Liver (tissue), 9 donors: ENCODE data around the gene RHBDF2. TPM values are rescaled to one million over a fixed set of nuclear protein-coding genes. Genes with fewer than 3 reads are reported as not detected.

Experiments used
- DNase-seq: peaks from one replicate; pipeline ENCODE4 v3.0.0-alpha.2; 2017; ENCODE audit warnings: low spot score
- H3K27ac ChIP-seq, 2 donors: one replicate each; pipeline ENCODE4 v1.7.0; 2013; ENCODE audit warnings: inconsistent platforms in 2 of 2, low read length in 2 of 2, control low read depth in 1 of 2, low read depth in 1 of 2, mild to moderate bottlenecking in 1 of 2
- H3K27me3 ChIP-seq, 4 donors: one replicate each; pipeline versions ENCODE4 v1.6.1 to v1.7.0; 2013; ENCODE audit warnings: low read length in 3 of 4, inconsistent platforms in 1 of 4, mild to moderate bottlenecking in 1 of 4, moderate library complexity in 1 of 4; ENCODE audit not compliant: control insufficient read depth in 4 of 4, insufficient read depth in 4 of 4
- H3K36me3 ChIP-seq, 4 donors: one replicate each; pipeline versions ENCODE4 v1.6.1 to v1.7.0; 2013; ENCODE audit warnings: low read length in 3 of 4, mild to moderate bottlenecking in 3 of 4, low read depth in 1 of 4, moderate library complexity in 1 of 4; ENCODE audit not compliant: control insufficient read depth in 4 of 4, insufficient read depth in 3 of 4
- H3K4me1 ChIP-seq, 4 donors: one replicate each; pipeline versions ENCODE4 v1.6.1 to v1.7.0; 2013; ENCODE audit warnings: low read length in 3 of 4, mild to moderate bottlenecking in 3 of 4, moderate library complexity in 1 of 4; ENCODE audit not compliant: control insufficient read depth in 4 of 4, insufficient read depth in 4 of 4
- H3K4me3 ChIP-seq, 3 donors: one replicate each; pipeline versions ENCODE4 v1.6.1 to v1.7.0; 2013; ENCODE audit warnings: low read length in 3 of 3, control low read depth in 1 of 3, low read depth in 1 of 3, mild to moderate bottlenecking in 1 of 3
- H3K9ac ChIP-seq, 2 donors: one replicate each; pipeline ENCODE4 v1.7.0; 2013; ENCODE audit warnings: low read length in 2 of 2, mild to moderate bottlenecking in 2 of 2, moderate library complexity in 2 of 2, control low read depth in 1 of 2, low read depth in 1 of 2
- H3K9me3 ChIP-seq, 4 donors: one replicate each; pipeline versions ENCODE4 v1.6.1 to v1.7.0; 2013; ENCODE audit warnings: low read length in 3 of 4; ENCODE audit not compliant: control insufficient read depth in 4 of 4
- ATF3 ChIP-seq: IDR thresholded peaks from 2 replicates; pipeline ENCODE4 v1.6.1; 2016; ENCODE audit warnings: antibody characterized with exemption
- CTCF ChIP-seq: fragments of 150-350 bp; IDR thresholded peaks from 2 replicates; pipeline ENCODE4 v1.5.1; 2017; ENCODE audit warnings: improper control_type of control experiment, low read depth, low read length; ENCODE audit not compliant: missing input control
- EGR1 ChIP-seq, 2 donors: IDR thresholded peaks; 2 replicates each; pipeline ENCODE4 v1.6.1; 2016 to 2018; ENCODE audit warnings: antibody characterized with exemption in 2 of 2, low read depth in 2 of 2
- FOXA1 ChIP-seq: IDR thresholded peaks from 2 replicates; pipeline ENCODE4 v1.6.1; 2016; ENCODE audit warnings: antibody characterized with exemption
- FOXA2 ChIP-seq: IDR thresholded peaks from 2 replicates; pipeline ENCODE4 v1.6.1; 2016; ENCODE audit warnings: antibody characterized with exemption
- GABPA ChIP-seq, 2 donors: IDR thresholded peaks in 1 of 2; conservative IDR thresholded peaks in 1 of 2; 2 replicates each; pipeline ENCODE4 v1.6.1; 2016; ENCODE audit warnings: antibody characterized with exemption in 2 of 2, mild to moderate bottlenecking in 1 of 2, moderate library complexity in 1 of 2
- HNF4A ChIP-seq, 2 donors: conservative IDR thresholded peaks; 2 replicates each; pipeline ENCODE4 v1.6.1; 2016; ENCODE audit warnings: antibody characterized with exemption in 2 of 2, mild to moderate bottlenecking in 2 of 2
- HNF4G ChIP-seq: IDR thresholded peaks from 2 replicates; pipeline ENCODE4 v1.6.1; 2016; ENCODE audit warnings: antibody characterized with exemption
- JUND ChIP-seq, 2 donors: IDR thresholded peaks; 2 replicates each; pipeline ENCODE4 v1.6.1; 2016; ENCODE audit warnings: antibody characterized with exemption in 2 of 2
- NR2F2 ChIP-seq: IDR thresholded peaks from 2 replicates; pipeline ENCODE4 v1.6.1; 2016; ENCODE audit warnings: antibody characterized with exemption
- RAD21 ChIP-seq, 2 donors: IDR thresholded peaks; 2 replicates each; pipeline ENCODE4 v1.6.1; 2016; ENCODE audit warnings: antibody characterized with exemption in 2 of 2, mild to moderate bottlenecking in 2 of 2
- REST ChIP-seq: IDR thresholded peaks from 2 replicates; pipeline ENCODE4 v1.6.1; 2016; ENCODE audit warnings: antibody characterized with exemption, mild to moderate bottlenecking
- RXRA ChIP-seq, 2 donors: IDR thresholded peaks; 2 replicates each; pipeline ENCODE4 v1.6.1; 2017 to 2018; ENCODE audit warnings: antibody characterized with exemption in 2 of 2, mild to moderate bottlenecking in 1 of 2
- SP1 ChIP-seq: IDR thresholded peaks from 2 replicates; pipeline ENCODE4 v1.6.1; 2018; ENCODE audit warnings: antibody characterized with exemption, mild to moderate bottlenecking
- TAF1 ChIP-seq: conservative IDR thresholded peaks from 2 replicates; pipeline ENCODE4 v1.6.1; 2016; ENCODE audit warnings: antibody characterized with exemption, mild to moderate bottlenecking
- YY1 ChIP-seq: IDR thresholded peaks from 2 replicates; pipeline ENCODE4 v1.6.1; 2016; ENCODE audit warnings: antibody characterized with exemption, mild to moderate bottlenecking
- ZBTB33 ChIP-seq: IDR thresholded peaks from 2 replicates; pipeline ENCODE4 v1.6.1; 2016; ENCODE audit warnings: antibody characterized with exemption
- WGBS: extraction: QIAGEN DNeasy Blood & Tissue Kit; methylation state at CpG from one replicate; pipeline ENCODE4 v1.1.7; 2013; 5-methylcytosine and 5-hydroxymethylcytosine counted together
- polyA plus RNA-seq, 2 donors: library from polyadenylated mRNA; stranded (reverse) in 1 of 2; unstranded in 1 of 2; fragments of 200-250 nt in 1 of 2; fragments of >200 nt in 1 of 2; fragmentation: Nextera tagmentation in 1 of 2; extraction: Ambion mirVana in 1 of 2; gene quantifications; one replicate each; pipeline versions ENCODE4 v1.2.1 to v1.2.3, GENCODE V29; 2013 to 2015
- total RNA-seq, 2 donors: library from RNA; depleted of rRNA; stranded (reverse); fragments of >200 nt; gene quantifications; one replicate each; pipeline ENCODE4 v1.2.3, GENCODE V29; 2014
- TF ChIP-seq, protein P1 (sequence below): IDR thresholded peaks from 2 replicates; pipeline ENCODE4 v1.6.1; 2016; ENCODE audit warnings: antibody characterized with exemption
- donor health status: healthy.
- donor health status: healthy.
- donor health status: healthy.
- donor health status: healthy.
- donor health status: healthy.

Gene RHBDF2
- total and polyA plus RNA-seq, 4 donors = 2.9 to 6.7 (median 4.6) TPM

DNA sequence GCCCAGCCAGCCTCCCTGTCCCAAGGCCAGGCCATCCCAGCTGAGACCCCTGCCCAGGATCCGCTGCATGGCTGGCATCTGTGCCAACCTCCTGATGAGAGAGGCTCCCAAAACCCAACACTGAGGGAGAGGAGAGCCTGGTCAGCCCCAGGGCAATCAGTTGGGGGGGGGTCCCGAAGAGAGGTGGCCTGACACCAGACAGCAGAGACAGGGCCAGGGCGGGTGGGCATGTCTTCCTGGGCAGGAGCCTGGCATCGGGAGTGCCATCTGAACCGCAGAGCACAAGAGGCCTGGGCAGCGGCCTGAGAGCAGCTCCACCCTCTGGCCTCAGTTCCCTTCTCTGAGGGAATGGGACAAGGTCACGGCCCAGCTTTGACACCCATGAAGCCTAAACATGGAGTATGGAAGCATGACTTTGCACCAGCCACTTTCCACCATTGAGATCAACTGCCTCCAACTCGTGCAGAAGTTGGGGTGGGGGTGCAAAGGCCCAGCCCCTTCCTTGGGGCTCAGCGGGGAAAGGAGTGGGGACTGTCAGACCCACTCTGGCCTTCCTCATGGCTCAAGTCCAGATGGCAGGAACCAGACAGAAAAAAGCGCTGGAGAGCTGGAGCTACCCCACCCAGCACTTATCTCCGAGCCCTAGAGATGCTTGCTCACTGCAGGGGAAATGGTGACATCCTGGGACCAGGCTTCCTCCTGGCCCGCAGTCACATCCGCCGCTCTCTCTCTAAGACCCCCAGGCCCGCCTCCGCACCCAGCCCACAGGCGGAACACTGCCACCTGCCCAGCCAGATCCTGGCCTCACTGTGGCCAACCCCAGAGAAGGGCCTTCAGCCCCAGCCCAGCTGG is 9.7 kb downstream of the RHBDF2 start:
- 78% methylated on average over 17 of the region's 17 CpGs for WGBS
- Histone ChIP-seq H3K36me3 (no peaks in the 10 kb centered on the region), H3K4me1 (peaks cover 0 to 13% (median under 1%) of the 10 kb centered on the region in 4 donors), H3K27ac (peak overlapping the region; percentile 65 to 78), H3K27me3 (no peaks in the 10 kb centered on the region), H3K4me3 (no peak overlapping the region), H3K9me3 (no peaks in the 10 kb centered on the region), H3K9ac (no peak overlapping the region)
- no peak for TF ChIP-seq CTCF
- no peak for TF ChIP-seq TAF1
- TF ChIP-seq HNF4A (conservative IDR thresholded peaks at IDR 0.05) = no peak
- TF ChIP-seq FOXA2 = no peak
- TF ChIP-seq HNF4G = no peak
- TF ChIP-seq EGR1 (IDR thresholded peaks at IDR 0.05; ENCODE audit: low read depth in 2 of 2) = no peak
- TF ChIP-seq RAD21 (IDR thresholded peaks at IDR 0.05) = no peak
- TF ChIP-seq ZBTB33 = no peak
- DNase-seq = no peak

GRCh38 chr17:76490112-76490710 is 11.0 kb downstream of the RHBDF2 start:
- no peaks in the 10 kb centered on the region for H3K36me3 ChIP-seq
- DNase-seq = no peak
- WGBS = 86% methylated on average over 10 of the region's 10 CpGs
- H3K9me3 ChIP-seq = no peaks in the 10 kb centered on the region
- peaks cover 0 to 13% (median under 1%) of the 10 kb centered on the region in 4 donors for H3K4me1 ChIP-seq
- no peak overlapping the region for H3K9ac ChIP-seq
- H3K27ac ChIP-seq = no peak overlapping the region
- H3K4me3 ChIP-seq = no peak overlapping the region
- H3K27me3 ChIP-seq = no peaks in the 10 kb centered on the region
- TF ChIP-seq, protein P1, sequence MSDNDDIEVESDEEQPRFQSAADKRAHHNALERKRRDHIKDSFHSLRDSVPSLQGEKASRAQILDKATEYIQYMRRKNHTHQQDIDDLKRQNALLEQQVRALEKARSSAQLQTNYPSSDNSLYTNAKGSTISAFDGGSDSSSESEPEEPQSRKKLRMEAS = no peak
- TF ChIP-seq GABPA (IDR thresholded peaks at IDR 0.05 in 1 of 2, conservative IDR thresholded peaks at IDR 0.05 in 1 of 2) = no peak
- no peak for TF ChIP-seq HNF4G
- TF ChIP-seq ZBTB33 = no peak
- TF ChIP-seq ATF3 = no peak
- TF ChIP-seq FOXA2 = no peak
- no peak for TF ChIP-seq CTCF
- no peak for TF ChIP-seq RAD21 (IDR thresholded peaks at IDR 0.05)
- no peak for TF ChIP-seq EGR1 (IDR thresholded peaks at IDR 0.05; ENCODE audit: low read depth in 2 of 2)
- TF ChIP-seq TAF1 = no peak
- TF ChIP-seq SP1 = no peak
- TF ChIP-seq NR2F2 = no peak
- TF ChIP-seq JUND (IDR thresholded peaks at IDR 0.05) = no peak
- no peak for TF ChIP-seq YY1
- TF ChIP-seq RXRA (IDR thresholded peaks at IDR 0.05) = no peak
- no peak for TF ChIP-seq REST
- TF ChIP-seq FOXA1 = no peak
